Fibroblast of lung (primary cell): Measurements from ENCODE around the gene IFT52. TPM values are rescaled to one million over a fixed set of nuclear protein-coding genes. Genes with fewer than 3 reads are reported as not detected.

Source experiments
- DNase-seq, 2 donors: peaks; one replicate each; pipeline versions ENCODE4 v3.0.0 to v3.0.0-alpha.2; 2010; ENCODE audit warnings: low read depth in 2 of 2
- H2AFZ ChIP-seq: 2 replicates; pipeline ENCODE4 v1.5.1; 2012; ENCODE audit warnings: low read length, control low read depth, inconsistent platforms
- H3K27ac ChIP-seq: 2 replicates; pipeline ENCODE4 v1.5.1; 2011; ENCODE audit warnings: low read length, control low read depth; ENCODE audit not compliant: insufficient read depth
- H3K27me3 ChIP-seq: 2 replicates; pipeline ENCODE4 v1.5.1; 2011; ENCODE audit warnings: mild to moderate bottlenecking, low read length; ENCODE audit not compliant: control insufficient read depth, insufficient read depth
- H3K36me3 ChIP-seq: 2 replicates; pipeline ENCODE4 v1.5.1; 2011; ENCODE audit warnings: low read length; ENCODE audit not compliant: control insufficient read depth, insufficient read depth
- H3K4me1 ChIP-seq: 2 replicates; pipeline ENCODE4 v1.5.1; 2011; ENCODE audit warnings: low read length; ENCODE audit not compliant: control insufficient read depth, insufficient read depth; ENCODE audit errors: extremely low read depth
- H3K4me2 ChIP-seq: 2 replicates; pipeline ENCODE4 v1.5.1; 2011; ENCODE audit warnings: low read length, control low read depth; ENCODE audit not compliant: insufficient read depth; ENCODE audit errors: extremely low read depth
- H3K4me3 ChIP-seq, 4 experiments: fragments of 200-600 bp in 1 of 4; sonication (generic) in 1 of 4; replicated peaks in 1 of 4; 2 replicates each; pipeline ENCODE4 v1.5.1; 2011 to 2016; ENCODE audit warnings: low read length in 4 of 4, low read depth in 3 of 4, mild to moderate bottlenecking in 3 of 4, control low read depth in 2 of 4, inconsistent platforms in 1 of 4, mixed read lengths in 1 of 4; ENCODE audit not compliant: insufficient read depth in 1 of 4; ENCODE audit errors: control extremely low read depth in 1 of 4
- H3K79me2 ChIP-seq: 2 replicates; pipeline ENCODE4 v1.5.1; 2012; ENCODE audit warnings: mild to moderate bottlenecking, low read length, inconsistent platforms; ENCODE audit not compliant: control insufficient read depth, insufficient read depth
- H3K9ac ChIP-seq: 2 replicates; pipeline ENCODE4 v1.5.1; 2011; ENCODE audit warnings: mild to moderate bottlenecking, low read length, control low read depth; ENCODE audit not compliant: insufficient read depth
- H3K9me3 ChIP-seq: 2 replicates; pipeline ENCODE4 v1.5.1; 2012; ENCODE audit warnings: low read depth, low read length; ENCODE audit not compliant: control insufficient read depth, insufficient read depth
- H4K20me1 ChIP-seq: 2 replicates; pipeline ENCODE4 v1.5.1; 2011; ENCODE audit warnings: low read length; ENCODE audit not compliant: control insufficient read depth, insufficient read depth; ENCODE audit errors: extremely low read depth
- EZH2 ChIP-seq: IDR thresholded peaks from 2 replicates; pipeline ENCODE4 v1.5.1; 2012; ENCODE audit warnings: low read length, control low read depth, mild to moderate bottlenecking; ENCODE audit errors: missing control alignments
- polyA plus RNA-seq, 2 donors: library from polyadenylated mRNA; depleted of rRNA in 1 of 2; stranded (reverse) in 1 of 2; unstranded in 1 of 2; fragments of >200 nt; gene quantifications; 2 replicates each; pipeline ENCODE4 v1.2.1, GENCODE V29; 2011 to 2012; ENCODE audit warnings: missing spikeins in 1 of 2
- total RNA-seq: library from RNA; depleted of rRNA; stranded (reverse); fragments of >200 nt; gene quantifications from 2 replicates; pipeline ENCODE4 v1.2.1, GENCODE V29; 2014
- TF ChIP-seq, protein P1 (sequence below), 2 donors: IDR thresholded peaks in 1 of 2; conservative IDR thresholded peaks in 1 of 2; 1 replicate in 1 of 2; 2 replicates in 1 of 2; pipeline ENCODE4 v1.5.1; 2011 to 2012; ENCODE audit warnings: low read length in 2 of 2, control low read depth in 1 of 2, inconsistent platforms in 1 of 2, low read depth in 1 of 2, mild to moderate bottlenecking in 1 of 2

The IFT52 gene
- total and polyA plus RNA-seq, 2 donors (not counting 1 experiment from before 2014, with no cell fraction given): 38.8 to 41.9 TPM

GRCh38 chr20:43658069-43658722 lies 67.5 kb downstream of the IFT52 start:
- Histone ChIP-seq H3K4me2 (peak overlapping the region; percentile 89), H2AFZ (peak overlapping the region; percentile 98), H3K9ac (no peak overlapping the region), H3K9me3 (no peaks in the 10 kb centered on the region), H3K27me3 (no peaks in the 10 kb centered on the region), H4K20me1 (no peaks in the 10 kb centered on the region), H3K79me2 (no peaks in the 10 kb centered on the region), H3K36me3 (no peaks in the 10 kb centered on the region), H3K27ac (no peak overlapping the region), H3K4me1 (no peaks in the 10 kb centered on the region), H3K4me3 (peak overlapping the region; percentile 81 to 95 (median 88))
- TF ChIP-seq EZH2: no peak
- TF ChIP-seq, protein P1, sequence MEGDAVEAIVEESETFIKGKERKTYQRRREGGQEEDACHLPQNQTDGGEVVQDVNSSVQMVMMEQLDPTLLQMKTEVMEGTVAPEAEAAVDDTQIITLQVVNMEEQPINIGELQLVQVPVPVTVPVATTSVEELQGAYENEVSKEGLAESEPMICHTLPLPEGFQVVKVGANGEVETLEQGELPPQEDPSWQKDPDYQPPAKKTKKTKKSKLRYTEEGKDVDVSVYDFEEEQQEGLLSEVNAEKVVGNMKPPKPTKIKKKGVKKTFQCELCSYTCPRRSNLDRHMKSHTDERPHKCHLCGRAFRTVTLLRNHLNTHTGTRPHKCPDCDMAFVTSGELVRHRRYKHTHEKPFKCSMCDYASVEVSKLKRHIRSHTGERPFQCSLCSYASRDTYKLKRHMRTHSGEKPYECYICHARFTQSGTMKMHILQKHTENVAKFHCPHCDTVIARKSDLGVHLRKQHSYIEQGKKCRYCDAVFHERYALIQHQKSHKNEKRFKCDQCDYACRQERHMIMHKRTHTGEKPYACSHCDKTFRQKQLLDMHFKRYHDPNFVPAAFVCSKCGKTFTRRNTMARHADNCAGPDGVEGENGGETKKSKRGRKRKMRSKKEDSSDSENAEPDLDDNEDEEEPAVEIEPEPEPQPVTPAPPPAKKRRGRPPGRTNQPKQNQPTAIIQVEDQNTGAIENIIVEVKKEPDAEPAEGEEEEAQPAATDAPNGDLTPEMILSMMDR (conservative IDR thresholded peaks at IDR 0.05 in 1 of 2, IDR thresholded peaks at IDR 0.05 in 1 of 2; ENCODE audit: low read depth in 1 of 2, low read length in 2 of 2): peak in 1 of 2 donors; percentile 12
- DNase-seq: peak in 1 of 2 donors; percentile 32

- no peak overlapping the region for H2AFZ ChIP-seq
- no peaks in the 10 kb centered on the region for H4K20me1 ChIP-seq
- no peak overlapping the region for H3K4me3 ChIP-seq
- DNase-seq: no peak
- H3K27ac ChIP-seq: no peak overlapping the region
- no peak overlapping the region for H3K9ac ChIP-seq
- no peak for TF ChIP-seq EZH2
- TF ChIP-seq, protein P1 (conservative IDR thresholded peaks at IDR 0.05 in 1 of 2, IDR thresholded peaks at IDR 0.05 in 1 of 2; ENCODE audit: low read depth in 1 of 2, low read length in 2 of 2): no peak
- no peaks in the 10 kb centered on the region for H3K4me1 ChIP-seq
- no peaks in the 10 kb centered on the region for H3K9me3 ChIP-seq
- H3K79me2 ChIP-seq: no peaks in the 10 kb centered on the region
- no peaks in the 10 kb centered on the region for H3K27me3 ChIP-seq
- no peaks in the 10 kb centered on the region for H3K36me3 ChIP-seq
- no peak overlapping the region for H3K4me2 ChIP-seq
These were observed 68.1 kb downstream of the IFT52 start for GRCh38 chr20:43658723-43659419.

DNA sequence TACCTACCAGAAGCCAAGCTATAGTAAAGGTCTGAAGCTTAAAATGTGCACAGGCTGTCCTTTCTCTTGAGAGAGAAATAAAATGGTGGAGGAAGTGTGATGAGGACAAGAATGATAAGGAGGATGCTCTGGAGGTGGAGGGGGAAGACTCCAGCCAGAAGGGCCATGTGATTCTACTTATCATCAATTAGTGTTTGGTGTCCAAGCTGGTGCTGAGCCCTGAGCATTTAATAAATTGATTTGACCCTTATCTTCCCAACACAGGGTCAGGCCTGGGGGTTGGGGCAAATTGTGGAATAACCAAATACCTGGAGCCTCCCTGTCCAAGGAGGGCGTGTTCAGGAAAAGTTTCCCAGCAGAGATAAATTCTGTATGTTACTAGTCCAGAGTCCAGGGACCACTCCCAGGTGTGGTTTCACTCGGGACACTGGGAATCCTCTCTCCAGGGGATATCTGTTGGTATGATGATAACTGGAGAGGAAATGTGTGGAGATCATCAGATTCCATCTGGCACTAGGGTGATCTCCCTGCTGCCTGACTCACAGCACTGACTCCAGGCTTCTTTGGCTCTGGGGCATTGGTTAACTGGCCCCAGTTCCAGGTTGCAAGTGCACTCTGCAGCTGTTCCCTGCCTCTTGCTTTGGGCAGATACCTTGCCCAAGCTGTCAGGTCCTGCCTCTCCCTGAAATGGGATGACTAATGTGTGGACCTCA lies 72.4 kb downstream of the IFT52 start:
- DNase-seq: no peak
- Histone ChIP-seq H3K36me3 (no peaks in the 10 kb centered on the region), H3K4me2 (no peak overlapping the region), H3K27me3 (no peaks in the 10 kb centered on the region), H3K9me3 (no peaks in the 10 kb centered on the region), H3K27ac (no peak overlapping the region), H3K79me2 (no peaks in the 10 kb centered on the region), H2AFZ (no peak overlapping the region), H3K9ac (no peak overlapping the region), H3K4me1 (no peaks in the 10 kb centered on the region), H3K4me3 (no peak overlapping the region), H4K20me1 (no peaks in the 10 kb centered on the region)
- TF ChIP-seq, protein P1 (conservative IDR thresholded peaks at IDR 0.05 in 1 of 2, IDR thresholded peaks at IDR 0.05 in 1 of 2; ENCODE audit: low read depth in 1 of 2, low read length in 2 of 2): no peak
